ENCODE results near the gene PAX6.

DNA sequence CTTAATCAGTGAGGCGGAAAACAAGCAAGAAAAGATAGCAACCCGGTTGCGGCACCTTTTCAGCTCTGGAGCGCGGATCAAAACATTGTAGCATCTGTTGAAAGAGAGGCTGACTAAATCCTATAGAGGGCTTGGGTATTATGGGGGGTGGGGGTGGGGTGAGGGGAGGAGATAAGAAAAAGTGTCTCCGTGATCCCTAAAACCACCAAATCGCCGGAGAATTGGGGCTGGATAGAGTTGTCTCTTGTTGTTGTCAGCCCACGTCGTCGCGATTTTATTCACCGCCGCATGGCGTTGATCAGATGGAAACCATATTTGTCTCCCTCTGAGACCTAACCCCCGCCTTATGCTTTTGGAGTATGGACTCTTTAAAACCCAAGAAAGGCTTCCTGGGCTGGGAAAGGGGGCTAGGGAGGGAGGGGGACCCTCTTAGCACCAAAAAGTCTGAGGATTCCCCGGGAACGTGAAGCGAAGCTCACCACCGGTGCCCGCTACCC is 13.0 kb downstream of the PAX6 start:
- TF ChIP-seq POLR2AphosphoS5 (IDR thresholded peaks at IDR 0.05; ENCODE audit: low read depth, low read length): no peak
- no peak for TF ChIP-seq POLR2A (IDR thresholded peaks at IDR 0.05; ENCODE audit: low read depth, low read length)
- no peak for TF ChIP-seq TAF1 (IDR thresholded peaks at IDR 0.05; ENCODE audit: low read depth, low read length)
- TF ChIP-seq SPI1 (IDR thresholded peaks at IDR 0.05; ENCODE audit: low read depth, low read length): no peak
- no peak for TF ChIP-seq POU2F2 (IDR thresholded peaks at IDR 0.05; ENCODE audit: low read depth, low read length)
